ENCODE data around the gene KLHL42. TPM values are rescaled to one million over a fixed set of nuclear protein-coding genes. Genes with fewer than 3 reads are reported as not detected.

KLHL42 gene
- total and polyA plus RNA-seq, 9 of the 15 experiments (the other 6 are each of a cell fraction or from before 2014, with no cell fraction given), result 1.5 to 11.8 (median 9.6) TPM

- Histone ChIP-seq H3K4me2 (ENCODE audit: insufficient read depth, low read length) (no peak overlapping the region), H3K9me1 (ENCODE audit: control insufficient read depth, insufficient read depth, low read length) (no peaks in the 10 kb centered on the region), H3K27ac (ENCODE audit: extremely low read depth, low read depth, low read length) (no peak overlapping the region), H3K36me3 (ENCODE audit: control insufficient read depth, insufficient read depth, low read length) (no peaks in the 10 kb centered on the region), H3K9ac (ENCODE audit: insufficient read depth in 1 of 2, low read depth in 2 of 2, low read length in 2 of 2) (no peak overlapping the region), H3K27me3 (ENCODE audit: control insufficient read depth in 2 of 2, insufficient read depth in 2 of 2, low read length in 2 of 2) (no peaks in the 10 kb centered on the region), H3K9me3 (replicated peaks; ENCODE audit: control insufficient read depth, insufficient read depth, low read depth, low read length) (no peaks in the 10 kb centered on the region), H3K79me2 (ENCODE audit: control insufficient read depth, insufficient read depth, low read length) (no peaks in the 10 kb centered on the region), H3K4me3 (no peak overlapping the region), H4K20me1 (replicated peaks; ENCODE audit: control insufficient read depth, insufficient read depth, low read length) (no peaks in the 10 kb centered on the region), H3K4me1 (replicated peaks in 1 of 2; ENCODE audit: control insufficient read depth in 2 of 2, insufficient read depth in 2 of 2, low read length in 2 of 2) (no peaks in the 10 kb centered on the region), H2AFZ (ENCODE audit: low read depth, low read length) (no peak overlapping the region)
- ChIA-PET CTCF (ENCODE audit: low intra/inter-chr PET ratio) (no interaction called here), POLR2A (interaction anchor here (1.0 kb wide), 1 partner anchor 13 kb away, joined by 3 read pairs; the partner anchor contains the start of genes KLHL42 and MANSC4)
- DNase-seq (ENCODE audit: extremely low read depth in 1 of 4, low spot score in 3 of 4) (no peak), FAIRE-seq (no peak), ATAC-seq (no peak)
- no TSS peak for BruUV-seq (replicated peaks)
- TF ChIP-seq ZNF121 (CRISPR knock-in tag; conservative IDR thresholded peaks at IDR 0.05) (no peak), TGIF2 (CRISPR knock-in tag; IDR thresholded peaks at IDR 0.05) (no peak), TAF9B (IDR thresholded peaks at IDR 0.05; ENCODE audit: partially characterized antibody) (no peak)
- WGBS (ENCODE audit: insufficient coverage, low coverage, missing lambda C conversion rate), result 55% methylated on average over 3 of the region's 3 CpGs
- intact Hi-C loops (cut with micrococcal nuclease), result no loop called here
- in situ Hi-C loops (cut with MboI), result no loop called here
Measured at GRCh38 chr12:27766587-27766986, 13.4 kb upstream of the KLHL42 start.

GRCh38 chr12:27769142-27769673 lies 10.8 kb upstream of the KLHL42 start:
- Histone ChIP-seq H3K9me3 (replicated peaks; ENCODE audit: control insufficient read depth, insufficient read depth, low read depth, low read length) (no peaks in the 10 kb centered on the region), H3K4me2 (ENCODE audit: insufficient read depth, low read length) (no peak overlapping the region), H3K36me3 (ENCODE audit: control insufficient read depth, insufficient read depth, low read length) (no peaks in the 10 kb centered on the region), H2AFZ (ENCODE audit: low read depth, low read length) (no peak overlapping the region), H3K27ac (ENCODE audit: extremely low read depth, low read depth, low read length) (no peak overlapping the region), H4K20me1 (replicated peaks; ENCODE audit: control insufficient read depth, insufficient read depth, low read length) (no peaks in the 10 kb centered on the region), H3K9me1 (ENCODE audit: control insufficient read depth, insufficient read depth, low read length) (no peaks in the 10 kb centered on the region), H3K79me2 (ENCODE audit: control insufficient read depth, insufficient read depth, low read length) (no peaks in the 10 kb centered on the region), H3K4me3 (no peak overlapping the region), H3K4me1 (replicated peaks in 1 of 2; ENCODE audit: control insufficient read depth in 2 of 2, insufficient read depth in 2 of 2, low read length in 2 of 2) (no peaks in the 10 kb centered on the region; a peak in 1 of 5 replicates), H3K9ac (ENCODE audit: insufficient read depth in 1 of 2, low read depth in 2 of 2, low read length in 2 of 2) (no peak overlapping the region), H3K27me3 (ENCODE audit: control insufficient read depth in 2 of 2, insufficient read depth in 2 of 2, low read length in 2 of 2) (no peaks in the 10 kb centered on the region)
- intact Hi-C loops (cut with micrococcal nuclease), result no loop called here
- ChIA-PET CTCF (ENCODE audit: low intra/inter-chr PET ratio) (no interaction called here), POLR2A (interaction anchor here (0.6 to 0.9 kb wide), 2 partner anchors 12 to 16 kb away, joined by 3 read pairs; no protein-coding TSS in a partner anchor)
- 55% methylated on average over 8 of the region's 8 CpGs for WGBS (ENCODE audit: insufficient coverage, low coverage, missing lambda C conversion rate)
- in situ Hi-C loops (cut with MboI), result no loop called here
- ATAC-seq (no peak), DNase-seq (ENCODE audit: extremely low read depth in 1 of 4, low spot score in 3 of 4) (no peak), FAIRE-seq (no peak)
- no TSS peak for BruUV-seq (replicated peaks)
- no peak for TF ChIP-seq ELK3 (CRISPR knock-in tag; IDR thresholded peaks at IDR 0.05)
- no peak for TF ChIP-seq RNF2 (IDR thresholded peaks at IDR 0.05)
- TF ChIP-seq NUFIP1 (IDR thresholded peaks at IDR 0.05; ENCODE audit: partially characterized antibody), result no peak
- TF ChIP-seq NFATC3 (IDR thresholded peaks at IDR 0.05), result no peak
- TF ChIP-seq MBD1 (CRISPR knock-in tag; IDR thresholded peaks at IDR 0.05), result no peak
- TF ChIP-seq PHF21A (IDR thresholded peaks at IDR 0.05; ENCODE audit: borderline replicate concordance, low read depth), result no peak
- TF ChIP-seq PRDM10 (IDR thresholded peaks at IDR 0.05; ENCODE audit: partially characterized antibody), result no peak

Data from K562 (cell line).